SK-N-SH treated with all-trans-retinoic acid at 6 μM for 48 hours (cell line): ENCODE data around the gene RHBDL1.

Experiments used
- ATAC-seq: fragments of 200-7000 bp; cut with Tn5 transposase; 3 replicates; pipeline ENCODE4 v1.9.1; 2020; ENCODE audit warnings: mild to moderate bottlenecking, moderate library complexity
- ARNTL ChIP-seq: fragments of 450-650 bp; formaldehyde crosslinking; IDR thresholded peaks from 2 replicates; pipeline ENCODE4 v1.5.0; 2020; ENCODE audit warnings: low read depth, mild to moderate bottlenecking, moderate library complexity, borderline replicate concordance
- BACH2 ChIP-seq: fragments of 250-450 bp; sonication (Bioruptor Pico); IDR thresholded peaks from 2 replicates; pipeline ENCODE4 v1.9.0; 2021; ENCODE audit warnings: mild to moderate bottlenecking, borderline replicate concordance
- CREB5 ChIP-seq: fragments of 250-450 bp; sonication (Bioruptor Pico); IDR thresholded peaks from 2 replicates; pipeline ENCODE4 v1.5.1; 2020; ENCODE audit warnings: low read depth, mild to moderate bottlenecking, moderate library complexity
- CSDC2 ChIP-seq: fragments of 250-450 bp; sonication (Bioruptor Pico); IDR thresholded peaks from 2 replicates; pipeline ENCODE4 v1.5.0; 2020; ENCODE audit warnings: mild to moderate bottlenecking, moderate library complexity
- CSRNP3 ChIP-seq: fragments of 250-450 bp; sonication (Bioruptor Pico); IDR thresholded peaks from 2 replicates; pipeline ENCODE4 v1.5.1; 2021; ENCODE audit warnings: mild to moderate bottlenecking, moderate library complexity
- ESRRG ChIP-seq: fragments of 250-450 bp; sonication (Bioruptor Pico); IDR thresholded peaks from 2 replicates; pipeline ENCODE4 v1.6.1; 2021; ENCODE audit warnings: mild to moderate bottlenecking
- GLIS3 ChIP-seq: fragments of 250-450 bp; sonication (Bioruptor Pico); IDR thresholded peaks from 2 replicates; pipeline ENCODE4 v1.5.0; 2020; ENCODE audit warnings: mild to moderate bottlenecking, moderate library complexity
- ISL1 ChIP-seq: fragments of 250-450 bp; sonication (Bioruptor Pico); IDR thresholded peaks from 2 replicates; pipeline ENCODE4 v2.1.2; 2022; ENCODE audit warnings: mild to moderate bottlenecking, moderate library complexity
- PATZ1 ChIP-seq: fragments of 250-450 bp; sonication (Bioruptor Pico); IDR thresholded peaks from 2 replicates; pipeline ENCODE4 v1.8.0; 2020; ENCODE audit warnings: mild to moderate bottlenecking, moderate library complexity, borderline replicate concordance
- PPARA ChIP-seq: fragments of 250-450 bp; sonication (Bioruptor Pico); IDR thresholded peaks from 2 replicates; pipeline ENCODE4 v1.5.0; 2020; ENCODE audit warnings: mild to moderate bottlenecking, borderline replicate concordance
- RARB ChIP-seq: fragments of 250-450 bp; sonication (Bioruptor Pico); IDR thresholded peaks from 2 replicates; pipeline ENCODE4 v1.8.0; 2021; ENCODE audit warnings: mild to moderate bottlenecking, moderate library complexity
- TCF4 ChIP-seq: fragments of 250-450 bp; sonication (Bioruptor Pico); IDR thresholded peaks from 2 replicates; pipeline ENCODE4 v1.8.0; 2021; ENCODE audit warnings: mild to moderate bottlenecking, moderate library complexity, borderline replicate concordance
- TOX ChIP-seq: fragments of 250-450 bp; sonication (Bioruptor Pico); IDR thresholded peaks from 2 replicates; pipeline ENCODE4 v1.8.0; 2021; ENCODE audit warnings: mild to moderate bottlenecking, moderate library complexity, borderline replicate concordance
- TSHZ2 ChIP-seq: fragments of 250-450 bp; sonication (Bioruptor Pico); IDR thresholded peaks from 2 replicates; pipeline ENCODE4 v1.5.0; 2020; ENCODE audit warnings: mild to moderate bottlenecking, moderate library complexity
- ZC3H10 ChIP-seq: fragments of 250-450 bp; sonication (Bioruptor Pico); IDR thresholded peaks from 2 replicates; pipeline ENCODE4 v1.5.1; 2021; ENCODE audit warnings: mild to moderate bottlenecking, moderate library complexity
- ZFP3 ChIP-seq: fragments of 250-450 bp; sonication (Bioruptor Pico); IDR thresholded peaks from 2 replicates; pipeline ENCODE4 v1.5.0; 2020; ENCODE audit warnings: mild to moderate bottlenecking, moderate library complexity
- ZNF565 ChIP-seq: fragments of 450-650 bp; formaldehyde crosslinking; conservative IDR thresholded peaks from 2 replicates; pipeline ENCODE4 v1.5.0; 2020; ENCODE audit warnings: low read depth, mild to moderate bottlenecking, moderate library complexity
- ZNF70 ChIP-seq: fragments of 450-650 bp; formaldehyde crosslinking; IDR thresholded peaks from 2 replicates; pipeline ENCODE4 v1.5.0; 2020; ENCODE audit warnings: mild to moderate bottlenecking, moderate library complexity
- ZNF8 ChIP-seq: fragments of 450-650 bp; formaldehyde crosslinking; IDR thresholded peaks from 2 replicates; pipeline ENCODE4 v1.5.0; 2020; ENCODE audit warnings: mild to moderate bottlenecking, moderate library complexity

RHBDL1 gene

GRCh38 chr16:706189-707061, 31.0 kb downstream of the RHBDL1 start:
- TF ChIP-seq ESRRG (CRISPR knock-in tag) (no peak), ZC3H10 (no peak), ZNF70 (CRISPR knock-in tag) (no peak), RARB (no peak), ZNF8 (CRISPR knock-in tag) (no peak), CSRNP3 (CRISPR knock-in tag) (no peak)
- no peak for ATAC-seq

GRCh38 chr16:707062-707538, 31.6 kb downstream of the RHBDL1 start:
- ATAC-seq, result no peak
- TF ChIP-seq ZNF70 (CRISPR knock-in tag), result no peak
- no peak for TF ChIP-seq TCF4 (CRISPR knock-in tag)
- no peak for TF ChIP-seq TSHZ2 (CRISPR knock-in tag)
- no peak for TF ChIP-seq ARNTL (CRISPR knock-in tag)
- no peak for TF ChIP-seq CREB5 (CRISPR knock-in tag)
- no peak for TF ChIP-seq ZC3H10
- no peak for TF ChIP-seq BACH2 (CRISPR knock-in tag)
- TF ChIP-seq CSDC2 (CRISPR knock-in tag), result no peak
- TF ChIP-seq ZNF565 (CRISPR knock-in tag), result no peak
- TF ChIP-seq TOX (CRISPR knock-in tag), result no peak
- TF ChIP-seq, all 23 proteins: peak for 0

GRCh38 chr16:708019-708418, 32.5 kb downstream of the RHBDL1 start:
- ATAC-seq, result no peak
- TF ChIP-seq PPARA (CRISPR knock-in tag), result no peak
- TF ChIP-seq, all 23 proteins: peak for 0

- ATAC-seq, result no peak
- TF ChIP-seq CSRNP3 (CRISPR knock-in tag) (no peak), GLIS3 (CRISPR knock-in tag) (no peak), TOX (CRISPR knock-in tag) (no peak), ZNF565 (CRISPR knock-in tag) (no peak), ZNF8 (CRISPR knock-in tag) (no peak), CREB5 (CRISPR knock-in tag) (no peak), PATZ1 (CRISPR knock-in tag) (no peak), ZFP3 (CRISPR knock-in tag) (no peak), ZNF70 (CRISPR knock-in tag) (no peak), ISL1 (CRISPR knock-in tag) (no peak), ESRRG (CRISPR knock-in tag) (no peak), BACH2 (CRISPR knock-in tag) (no peak), RARB (no peak)
Measured at GRCh38 chr16:708959-709358, 33.5 kb downstream of the RHBDL1 start.
